A673 (cell line): ENCODE data around the gene ENTPD6. TPM values are rescaled to one million over a fixed set of nuclear protein-coding genes. Genes with fewer than 3 reads are reported as not detected.

Source experiments
- BruUV-seq: library from RNA; stranded (reverse); fragments of 400-500 nt; replicated peaks from 2 replicates; lab custom pipeline; 2021; lab: Mats Ljungman, UMichigan
- CTCF ChIA-PET: fragments of 300-600 bp; sonication (Branson Sonifier 250); formaldehyde crosslinking; loops from one replicate; lab custom pipeline; 2022; ENCODE audit warnings: antibody characterized with exemption; lab: Charles Lee
- POLR2A ChIA-PET: fragments of 300-600 bp; sonication (Branson Sonifier 250); formaldehyde crosslinking; loops from one replicate; lab custom pipeline; 2022; ENCODE audit warnings: antibody characterized with exemption; ENCODE audit not compliant: low non-redundant PET; lab: Charles Lee
- DNase-seq: peaks from one replicate; pipeline ENCODE4 v3.0.0-alpha.2; 2015; ENCODE audit warnings: low spot score
- H3K27ac ChIP-seq: fragments of 200-600 bp; sonication (generic); 2 replicates; pipeline ENCODE4 v1.5.1; 2016; ENCODE audit warnings: mixed run types, low read depth, mild to moderate bottlenecking, mixed read lengths, antibody characterized with exemption, low read length; ENCODE audit not compliant: poor library complexity, severe bottlenecking
- H3K27me3 ChIP-seq: fragments of 200-600 bp; sonication (generic); replicated peaks from 2 replicates; pipeline ENCODE4 v1.6.1; 2017; ENCODE audit warnings: mixed run types, low read depth, mild to moderate bottlenecking, mixed read lengths, antibody characterized with exemption, low read length; ENCODE audit not compliant: insufficient read depth, poor library complexity
- H3K36me3 ChIP-seq: fragments of 200-600 bp; sonication (generic); 2 replicates; pipeline ENCODE4 v1.6.1; 2016; ENCODE audit warnings: mixed run types, mild to moderate bottlenecking, mixed read lengths, antibody characterized with exemption, low read length; ENCODE audit not compliant: insufficient read depth, poor library complexity, severe bottlenecking
- H3K4me1 ChIP-seq: fragments of 200-600 bp; sonication (generic); 2 replicates; pipeline ENCODE4 v1.6.1; 2017; ENCODE audit warnings: mixed run types, mild to moderate bottlenecking, mixed read lengths, antibody characterized with exemption, low read length; ENCODE audit not compliant: insufficient read depth, poor library complexity, severe bottlenecking
- H3K4me3 ChIP-seq: fragments of 200-600 bp; sonication (generic); 2 replicates; pipeline ENCODE4 v1.5.1; 2016; ENCODE audit warnings: low read depth, mixed run types, mild to moderate bottlenecking, mixed read lengths, low read length; ENCODE audit not compliant: poor library complexity, severe bottlenecking
- H3K9me3 ChIP-seq: fragments of 200-600 bp; sonication (generic); 2 replicates; pipeline ENCODE4 v1.6.1; 2016; ENCODE audit warnings: mixed run types, low read depth, mild to moderate bottlenecking, mixed read lengths, antibody characterized with exemption, low read length; ENCODE audit not compliant: poor library complexity, severe bottlenecking
- CTCF ChIP-seq: fragments of 300-800, 200-600 bp; sonication (generic); conservative IDR thresholded peaks from 2 replicates; pipeline ENCODE4 v1.5.1; 2017; ENCODE audit warnings: low read depth, mild to moderate bottlenecking, antibody characterized with exemption, low read length, moderate library complexity, mixed read lengths
- EZH2 ChIP-seq: fragments of 200-600 bp; sonication (generic); IDR thresholded peaks from 2 replicates; pipeline ENCODE4 v1.6.1; 2017; ENCODE audit warnings: borderline replicate concordance, low read depth, mild to moderate bottlenecking, mixed read lengths, antibody characterized with exemption, low read length; ENCODE audit not compliant: poor library complexity, severe bottlenecking
- intact Hi-C: fragments of 100-400 bp; cut with micrococcal nuclease; formaldehyde crosslinking; loops from one replicate; pipeline ENCODE4 v1.10.0; 2022; ENCODE audit not compliant: unreplicated experiment
- total RNA-seq: library from RNA; stranded (reverse); gene quantifications from 2 replicates; pipeline ENCODE4 v1.2.3, GENCODE V29; 2021

ENTPD6 gene
- total RNA-seq, 1 experiment from 2014 or later, result 50.2 TPM

GRCh38 chr20:25206548-25206947 is 11.0 kb downstream of the ENTPD6 start:
- TF ChIP-seq CTCF (no peak), EZH2 (no peak)
- Histone ChIP-seq H3K36me3 (peaks cover 10% of the 10 kb centered on the region), H3K27me3 (no peaks in the 10 kb centered on the region), H3K4me3 (no peak overlapping the region), H3K27ac (no peak overlapping the region), H3K4me1 (peaks cover 7% of the 10 kb centered on the region), H3K9me3 (no peaks in the 10 kb centered on the region)
- CTCF ChIA-PET, result no interaction called here
- DNase-seq, result no peak
- intact Hi-C loops, result no loop called here
- BruUV-seq, result no TSS peak
- POLR2A ChIA-PET, result no interaction called here

GRCh38 chr20:25207149-25207959 is 11.8 kb downstream of the ENTPD6 start:
- Histone ChIP-seq H3K9me3 (no peaks in the 10 kb centered on the region), H3K27me3 (no peaks in the 10 kb centered on the region), H3K36me3 (peaks cover 14% of the 10 kb centered on the region), H3K4me3 (no peak overlapping the region), H3K27ac (no peak overlapping the region), H3K4me1 (peaks cover 7% of the 10 kb centered on the region)
- no peak for TF ChIP-seq CTCF
- no peak for TF ChIP-seq EZH2
- BruUV-seq, result no TSS peak
- intact Hi-C loops, result no loop called here
- ChIA-PET POLR2A (interaction anchor here (0.6 kb wide), 1 partner anchor 12 kb away, joined by 4 read pairs; no protein-coding TSS in a partner anchor), CTCF (no interaction called here)
- no peak for DNase-seq

GRCh38 chr20:25207960-25208534 is 12.5 kb downstream of the ENTPD6 start:
- H3K36me3 ChIP-seq, result peaks cover 16% of the 10 kb centered on the region
- ChIA-PET POLR2A (interaction anchor here (0.6 kb wide), 1 partner anchor 13 kb away, joined by 4 read pairs; no protein-coding TSS in a partner anchor), CTCF (no interaction called here)
- DNase-seq, result no peak
- TF ChIP-seq EZH2 (no peak), CTCF (no peak)
- H3K4me1 ChIP-seq, result peaks cover 7% of the 10 kb centered on the region
- H3K27ac ChIP-seq, result no peak overlapping the region
- intact Hi-C loops, result no loop called here
- no peaks in the 10 kb centered on the region for H3K9me3 ChIP-seq
- no peaks in the 10 kb centered on the region for H3K27me3 ChIP-seq
- no TSS peak for BruUV-seq
- H3K4me3 ChIP-seq, result no peak overlapping the region
